HAP-1 (cell line): Measurements from ENCODE around the gene AKR1C1.
"Not testable (repeated sequence)": the region's sequence is repeated elsewhere in the genome, so short reads cannot be mapped to it uniquely, and the experiment has no call there.

Experiments used
- DNase-seq, 2 experiments: peaks; one replicate each; pipeline ENCODE4 v3.0.0-alpha.2; 2016 to 2020; ENCODE audit warnings: low spot score in 2 of 2
- H3K27me3 ChIP-seq: fragments of 250-450 bp; sonication (Bioruptor Pico); 2 replicates; pipeline ENCODE4 v1.5.1; 2020; ENCODE audit warnings: low read depth, mild to moderate bottlenecking, moderate library complexity
- H3K36me3 ChIP-seq: fragments of 250-450 bp; sonication (Bioruptor Pico); replicated peaks from 2 replicates; pipeline ENCODE4 v1.5.1; 2020; ENCODE audit warnings: mild to moderate bottlenecking
- H3K4me1 ChIP-seq: fragments of 250-450 bp; sonication (Bioruptor Pico); 2 replicates; pipeline ENCODE4 v1.5.1; 2020; ENCODE audit warnings: mild to moderate bottlenecking
- H3K4me3 ChIP-seq: fragments of 250-450 bp; sonication (Bioruptor Pico); 2 replicates; pipeline ENCODE4 v1.5.1; 2020; ENCODE audit warnings: mild to moderate bottlenecking, moderate library complexity
- H3K9me3 ChIP-seq: fragments of 250-450 bp; sonication (Bioruptor Pico); 2 replicates; pipeline ENCODE4 v1.5.1; 2020; ENCODE audit warnings: mild to moderate bottlenecking, moderate library complexity
- in situ Hi-C: fragments of 300-500 bp; cut with MboI; formaldehyde crosslinking; loops from 3 replicates; pipeline ENCODE4 v1.14.3; 2020; ENCODE audit warnings: low sequenced_read_pairs, inconsistent platforms, mixed read lengths

The AKR1C1 gene

GRCh38 chr10:5025461-5025881 lies 62.3 kb downstream of the AKR1C1 start:
- H3K27me3 ChIP-seq, in situ Hi-C loops, H3K4me1 ChIP-seq, DNase-seq, H3K36me3 ChIP-seq, H3K4me3 ChIP-seq, H3K9me3 ChIP-seq: not testable (repeated sequence)

- H3K4me1 ChIP-seq: no peaks in the 10 kb centered on the region
- in situ Hi-C loops: no loop called here
- no peaks in the 10 kb centered on the region for H3K36me3 ChIP-seq
- DNase-seq: no peak
- no peak overlapping the region for H3K4me3 ChIP-seq
- no peaks in the 10 kb centered on the region for H3K27me3 ChIP-seq
- H3K9me3 ChIP-seq: no peaks in the 10 kb centered on the region
Measured at GRCh38 chr10:5030989-5031388, 67.8 kb downstream of the AKR1C1 start.

GRCh38 chr10:5031588-5031987 lies 68.4 kb downstream of the AKR1C1 start:
- H3K36me3 ChIP-seq, in situ Hi-C loops, H3K4me1 ChIP-seq, H3K4me3 ChIP-seq, H3K9me3 ChIP-seq, DNase-seq, H3K27me3 ChIP-seq: not testable (repeated sequence)

GRCh38 chr10:5032444-5032843 lies 69.2 kb downstream of the AKR1C1 start:
- H3K4me1 ChIP-seq, H3K27me3 ChIP-seq, in situ Hi-C loops, H3K36me3 ChIP-seq, H3K9me3 ChIP-seq, H3K4me3 ChIP-seq, DNase-seq: not testable (repeated sequence)
